Right renal cortex interstitium (tissue), 3 donors: ENCODE data around the gene CRB2. TPM values are rescaled to one million over a fixed set of nuclear protein-coding genes. Genes with fewer than 3 reads are reported as not detected.
A peak's percentile ranks its signal among the peaks of the same experiment; 100 is the strongest.
"Not testable (repeated sequence)": the region's sequence is repeated elsewhere in the genome, so short reads cannot be mapped to it uniquely, and the experiment has no call there.

Experiments
- DNase-seq, 3 donors: peaks; one replicate each; pipeline ENCODE4 v3.0.0-alpha.2; 2013; ENCODE audit warnings: low read depth in 3 of 3, low spot score in 2 of 3
- polyA plus RNA-seq, 3 donors: library from polyadenylated mRNA; unstranded; fragments of 120-200 nt; gene quantifications; one replicate each; pipeline ENCODE4 v1.2.1, GENCODE V29; 2013; ENCODE audit not compliant: insufficient read length in 3 of 3

CRB2 gene
- polyA plus RNA-seq, 3 donors = 20.9 to 25.2 (median 21.8) TPM

DNA sequence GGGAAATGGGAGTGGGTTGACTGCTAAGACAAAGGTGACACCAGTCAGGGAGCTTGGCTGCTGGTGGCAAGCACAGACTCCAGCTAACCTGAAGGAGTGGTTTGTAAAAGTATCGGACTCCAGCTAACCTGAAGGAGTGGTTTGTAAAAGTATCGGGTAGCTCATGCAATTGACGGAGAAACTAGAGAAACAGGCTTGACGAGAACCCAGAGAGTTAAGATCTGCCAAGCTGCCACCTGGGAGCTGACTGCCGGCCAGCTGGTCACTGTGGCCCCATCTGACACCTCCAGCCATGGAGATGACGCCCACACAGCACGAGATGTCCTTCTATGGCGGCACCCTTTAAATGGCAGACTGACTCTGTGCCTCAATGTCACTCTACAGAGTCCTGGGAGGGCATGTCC, 28.3 kb upstream of the CRB2 start:
- peak in 1 of 3 donors; percentile 56 for DNase-seq

GRCh38 chr9:123329329-123329955, 26.6 kb upstream of the CRB2 start:
- DNase-seq = no peak

- DNase-seq = no peak
Measured at GRCh38 chr9:123331346-123332060, 24.5 kb upstream of the CRB2 start.

- not testable (repeated sequence) for DNase-seq
Measured at GRCh38 chr9:123333058-123333669, 22.8 kb upstream of the CRB2 start.

GRCh38 chr9:123334639-123335038, 21.4 kb upstream of the CRB2 start:
- DNase-seq = no peak

DNA sequence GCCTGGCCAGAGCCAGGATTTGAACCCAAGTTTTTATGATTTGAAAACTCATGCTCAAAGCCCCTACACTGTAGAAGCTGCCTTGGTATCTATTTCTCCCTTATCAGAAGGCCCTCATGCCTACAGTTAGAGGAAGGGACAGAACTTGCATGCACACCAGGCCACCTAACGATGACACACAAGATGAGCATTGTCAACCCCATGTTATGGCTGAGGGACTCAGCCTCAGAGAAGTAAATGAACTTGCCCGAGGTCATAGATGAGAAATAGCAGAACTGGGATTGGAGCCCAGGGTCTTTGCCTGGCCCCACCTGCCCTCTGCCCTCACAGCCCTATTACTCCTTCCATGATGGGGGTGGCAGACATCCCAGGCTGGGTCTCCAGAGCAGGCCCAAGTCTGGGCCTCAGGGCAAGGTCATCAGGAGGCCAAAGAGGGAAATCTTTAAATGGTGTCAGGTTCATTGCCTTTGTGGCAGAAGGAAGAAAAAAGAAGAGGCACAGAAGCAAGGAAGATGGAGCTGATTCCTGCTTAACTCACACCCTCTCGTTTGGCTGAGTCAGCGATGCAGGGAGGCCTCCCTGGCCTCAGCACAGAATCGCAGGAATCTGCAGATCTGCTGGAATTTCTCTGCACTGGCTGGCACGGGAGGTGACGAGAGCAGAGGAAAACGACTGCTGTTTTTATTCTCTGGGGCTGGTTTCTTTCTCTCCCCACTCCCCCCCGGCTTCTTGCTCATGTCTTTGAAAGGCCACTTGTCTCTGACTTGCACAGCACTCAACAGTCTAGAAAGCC, 20.6 kb upstream of the CRB2 start:
- no peak for DNase-seq

GRCh38 chr9:123335986-123336329, 20.0 kb upstream of the CRB2 start:
- no peak for DNase-seq

- DNase-seq = no peak
Measured at GRCh38 chr9:123336449-123336848, 19.5 kb upstream of the CRB2 start.

DNA sequence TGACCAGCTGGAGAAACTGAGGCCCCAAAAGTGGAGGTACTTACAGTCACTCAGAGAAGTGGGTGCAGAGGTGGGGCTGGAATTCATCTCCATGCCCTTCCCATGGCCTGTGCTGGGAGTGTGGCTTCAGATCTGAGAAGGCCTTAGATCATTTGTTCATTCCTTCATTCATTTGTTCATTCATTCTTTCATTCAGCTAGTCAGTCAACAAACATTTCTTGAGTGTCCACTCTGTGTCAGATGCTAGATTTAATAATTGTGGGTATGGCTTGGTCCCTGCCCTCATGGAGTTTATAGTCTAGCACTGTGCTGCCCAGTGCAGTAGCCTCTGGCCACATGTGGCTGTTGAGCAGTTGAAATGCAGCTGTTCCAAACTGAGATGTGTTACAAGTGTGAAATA, 19.0 kb upstream of the CRB2 start:
- no peak for DNase-seq

DNA sequence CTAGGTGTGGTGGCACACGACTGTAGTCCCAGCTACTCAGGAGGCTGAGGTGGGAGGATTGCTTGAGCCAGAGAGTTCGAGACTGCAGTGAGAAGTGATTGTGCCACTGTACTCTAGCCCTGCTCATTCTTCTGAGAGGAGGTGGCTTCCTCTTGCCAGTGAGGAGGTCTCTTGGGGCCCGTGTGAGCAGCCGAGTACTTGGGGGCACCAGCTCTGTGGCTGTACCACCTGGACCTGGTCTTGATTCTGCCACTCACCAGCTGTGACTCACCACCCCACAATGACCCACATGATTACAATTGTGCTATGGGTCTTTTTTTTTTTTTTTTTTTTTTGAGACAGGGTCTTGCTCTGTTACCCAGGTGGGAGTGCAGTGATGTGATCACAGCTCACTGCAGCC, 18.0 kb upstream of the CRB2 start:
- no peak for DNase-seq

DNA sequence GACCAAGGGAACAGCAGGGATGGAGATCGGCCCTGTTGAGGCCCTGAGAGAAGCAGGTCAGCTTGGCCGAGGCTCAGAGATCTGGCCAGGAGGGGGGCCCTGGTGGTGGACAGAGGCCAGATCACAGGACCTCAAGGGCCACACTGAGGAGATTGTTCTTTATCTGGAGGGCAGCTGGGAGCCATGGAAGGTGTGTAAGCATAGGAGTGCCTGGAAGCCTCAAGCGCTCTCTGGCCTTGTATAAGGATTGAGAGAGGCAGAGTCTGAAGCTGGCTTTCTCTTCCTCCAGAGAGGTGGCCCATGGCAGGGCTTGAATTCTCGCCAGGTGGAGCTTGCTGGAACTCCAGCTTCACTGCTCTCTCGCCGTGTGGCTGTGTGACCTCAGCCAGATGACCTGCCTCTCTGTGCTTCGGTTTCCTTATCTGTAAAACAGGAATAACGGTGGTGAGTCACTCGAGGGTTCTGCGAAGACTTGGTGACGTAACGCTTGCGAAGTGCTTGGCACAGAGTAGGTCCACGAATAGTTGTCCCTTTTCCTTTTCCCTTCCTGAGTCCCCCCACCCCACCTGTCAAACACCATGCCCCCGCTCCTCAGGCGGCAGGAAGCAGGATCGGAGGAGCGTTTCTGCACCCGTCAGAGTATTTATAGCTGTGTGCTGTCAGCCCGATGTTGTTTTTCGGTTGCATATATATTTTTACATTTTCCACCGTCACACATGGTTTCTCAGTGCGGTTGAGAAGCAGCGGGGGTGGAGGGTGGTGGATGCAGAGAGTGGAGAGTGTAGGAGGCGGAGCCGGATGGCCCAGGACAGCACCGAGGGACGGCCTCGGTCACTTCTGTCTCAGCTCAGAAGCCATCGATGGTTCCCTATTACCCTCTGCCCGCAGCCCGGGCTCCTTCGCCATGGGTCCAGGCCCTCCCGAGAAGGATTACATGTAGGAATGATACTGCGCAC, 17.0 kb upstream of the CRB2 start:
- no peak for DNase-seq

DNA sequence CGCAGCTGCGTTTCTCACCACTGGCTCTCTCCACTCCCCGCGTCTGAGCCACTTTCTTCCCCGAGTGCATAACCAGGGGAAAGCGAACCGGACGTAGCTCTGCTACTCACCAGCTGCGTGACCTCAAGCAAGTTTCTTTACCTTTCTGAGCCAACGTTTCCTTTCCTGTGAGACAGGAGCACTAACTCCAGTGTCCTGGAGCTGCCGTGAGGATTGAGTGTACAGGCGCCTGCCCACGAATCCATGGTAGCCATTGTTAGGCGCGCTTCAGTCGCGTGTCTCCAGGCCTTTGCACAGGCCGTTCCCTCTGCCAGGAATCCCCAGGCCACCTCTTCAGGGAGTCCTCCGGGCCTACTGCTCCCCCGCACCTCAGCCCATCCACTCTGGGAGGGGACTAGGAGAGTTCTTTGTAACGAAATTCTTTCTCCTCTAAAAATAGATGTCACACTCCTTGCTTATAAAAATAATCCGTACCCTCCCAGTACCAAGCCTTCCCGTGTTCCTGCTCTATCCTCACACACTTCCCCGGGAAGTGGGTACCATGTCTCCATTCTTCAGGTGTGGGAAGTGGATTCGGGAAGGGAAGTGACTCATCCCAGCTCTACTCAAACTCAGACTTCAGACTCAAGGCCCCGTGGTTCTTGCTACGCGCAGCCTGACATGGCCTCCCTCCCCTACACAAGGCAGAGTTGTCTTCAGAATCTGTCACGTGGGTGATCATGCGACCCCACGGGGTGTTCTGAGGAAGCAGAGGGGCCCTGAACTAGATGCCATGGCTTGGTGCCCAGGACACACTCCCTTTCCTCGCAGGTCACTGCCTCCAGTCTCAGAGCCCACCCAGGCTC, 16.1 kb upstream of the CRB2 start:
- DNase-seq = no peak

- DNase-seq = no peak
Measured at GRCh38 chr9:123341816-123342215, 14.2 kb upstream of the CRB2 start.

GRCh38 chr9:123342247-123342646, 13.8 kb upstream of the CRB2 start:
- no peak for DNase-seq

GRCh38 chr9:123343443-123344191, 12.4 kb upstream of the CRB2 start:
- no peak for DNase-seq

- DNase-seq = no peak
Measured at GRCh38 chr9:123344192-123344949, 11.6 kb upstream of the CRB2 start.

- no peak for DNase-seq
Measured at GRCh38 chr9:123345567-123345955, 10.4 kb upstream of the CRB2 start.

DNA sequence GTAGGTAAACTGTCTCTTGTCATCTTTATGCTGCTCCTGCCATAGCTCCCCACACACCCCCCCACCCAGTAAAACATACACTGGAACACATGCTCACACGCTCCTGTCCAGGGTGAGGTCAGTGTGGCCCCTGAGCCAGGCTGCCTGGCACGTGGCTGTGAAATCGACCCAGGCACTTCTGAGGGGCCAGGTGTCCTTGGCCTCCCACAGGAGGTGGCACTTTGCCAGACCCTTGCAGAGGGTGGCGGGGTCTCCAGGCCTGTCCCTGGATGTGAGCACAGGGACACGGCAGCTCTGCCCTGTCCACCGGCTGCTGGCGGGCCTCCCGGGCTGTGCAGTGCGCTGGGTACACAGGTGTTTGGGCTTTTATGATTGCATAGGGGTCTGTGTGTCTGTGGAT, 10.0 kb upstream of the CRB2 start:
- no peak for DNase-seq
